PFSK-1 (cell line): ENCODE measurements around the gene PCDH15.

ENCODE experiments used
- FOXP2 ChIP-seq: optimal IDR thresholded peaks from 2 replicates; pipeline ENCODE3; 2011; ENCODE audit warnings: borderline replicate concordance, control low read depth, inconsistent platforms; ENCODE audit not compliant: insufficient read depth; ENCODE audit errors: extremely low read length, extremely low read depth
- SIN3A ChIP-seq: IDR thresholded peaks from 2 replicates; pipeline ENCODE4 v1.6.1; 2012; ENCODE audit warnings: mild to moderate bottlenecking, low read length, moderate library complexity, borderline replicate concordance; ENCODE audit not compliant: insufficient read depth
- TAF1 ChIP-seq: IDR thresholded peaks from 2 replicates; pipeline ENCODE4 v1.6.1; 2012; ENCODE audit warnings: low read length, control low read depth, borderline replicate concordance; ENCODE audit not compliant: insufficient read depth

- TF ChIP-seq TAF1 (no peak), SIN3A (no peak), FOXP2 (no peak)
Observed at GRCh38 chr10:54064215-54064614, 736.8 kb downstream of the PCDH15 start.
